Gastroesophageal sphincter (tissue), 4 donors: ENCODE measurements around the gene RAP1GAP2. TPM values are rescaled to one million over a fixed set of nuclear protein-coding genes. Genes with fewer than 3 reads are reported as not detected.

ENCODE experiments used
- ATAC-seq: fragments of 150-250 bp; one replicate; pipeline ENCODE4 v1.9.1; 2016; ENCODE audit warnings: mild to moderate bottlenecking, moderate library complexity
- H3K27ac ChIP-seq, 4 donors: fragments of 200-600 bp; sonication (generic) in 3 of 4; 1 replicate in 3 of 4; 2 replicates in 1 of 4; pipeline ENCODE4 v1.5.1; 2016 to 2019
- H3K27me3 ChIP-seq: fragments of 200-600 bp; sonication (generic); one replicate; pipeline ENCODE4 v1.5.1; 2019
- H3K36me3 ChIP-seq, 2 donors: fragments of 200-600 bp; sonication (generic); one replicate each; pipeline ENCODE4 v1.5.1; 2019; ENCODE audit warnings: control low read depth in 1 of 2
- H3K4me1 ChIP-seq, 3 donors: fragments of 200-600 bp; sonication (generic); 1 replicate in 2 of 3; 2 replicates in 1 of 3; pipeline ENCODE4 v1.5.1; 2016 to 2019; ENCODE audit warnings: control low read depth in 2 of 3
- H3K4me3 ChIP-seq, 2 donors: fragments of 200-600 bp; sonication (generic); one replicate each; pipeline ENCODE4 v1.5.1; 2019; ENCODE audit warnings: mild to moderate bottlenecking in 1 of 2, moderate library complexity in 1 of 2
- H3K9me3 ChIP-seq, 3 donors: fragments of 200-600 bp; sonication (generic); one replicate each; pipeline ENCODE4 v1.5.1; 2017 to 2019; ENCODE audit warnings: control low read depth in 2 of 3
- EP300 ChIP-seq: sonication (generic); formaldehyde crosslinking; IDR thresholded peaks from one replicate; pipeline ENCODE4 v1.6.1; 2017; ENCODE audit warnings: antibody characterized with exemption, mild to moderate bottlenecking
- POLR2A ChIP-seq, 2 donors: fragments of 450-650 bp; IDR thresholded peaks; one replicate each; pipeline ENCODE4 v1.6.1; 2017; ENCODE audit warnings: antibody characterized with exemption in 2 of 2, mild to moderate bottlenecking in 2 of 2, moderate library complexity in 1 of 2
- POLR2AphosphoS5 ChIP-seq: sonication (generic); formaldehyde crosslinking; IDR thresholded peaks from one replicate; pipeline ENCODE4 v1.6.1; 2017; ENCODE audit warnings: antibody characterized with exemption
- WGBS, 2 donors: methylation state at CpG; one replicate each; pipeline ENCODE4 v1.1.5; 2018; ENCODE audit warnings: low coverage in 1 of 2; 5-methylcytosine and 5-hydroxymethylcytosine counted together
- total RNA-seq, 4 donors: library from RNA; depleted of rRNA; stranded (reverse); fragments of >200 nt; gene quantifications; one replicate each; pipeline ENCODE4 v1.1.0, GENCODE V29; 2016
- TF ChIP-seq, protein P1 (sequence below), 4 experiments: fragments of 200-600 bp in 2 of 4; fragments of 450-650 bp in 2 of 4; sonication (generic) in 1 of 4; IDR thresholded peaks; one replicate each; pipeline ENCODE4 v1.5.1; 2017 to 2019; ENCODE audit warnings: antibody characterized with exemption in 4 of 4, mild to moderate bottlenecking in 2 of 4, moderate library complexity in 2 of 4

The RAP1GAP2 gene
- total RNA-seq, 4 donors from 2014 or later: 8.8 to 19.5 (median 11.3) TPM

DNA sequence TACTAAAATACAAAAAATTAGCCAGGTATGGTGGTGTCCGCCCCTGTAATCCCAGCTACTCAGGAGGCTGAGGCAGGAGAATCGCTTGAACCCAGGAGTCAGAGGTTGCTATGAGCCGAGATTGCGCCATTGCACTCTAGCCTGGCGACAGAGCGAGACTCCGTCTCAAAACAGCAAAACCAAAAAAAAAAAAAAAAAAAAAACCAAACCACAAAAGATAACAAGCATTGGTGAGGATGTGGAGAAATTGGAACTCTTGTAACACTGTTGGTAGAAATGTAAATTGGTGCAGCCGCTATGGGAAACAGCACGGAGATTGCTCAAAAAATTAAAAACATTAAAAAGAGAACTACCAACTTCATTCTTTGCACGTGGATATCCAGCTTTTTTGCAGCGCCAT is 147.7 kb downstream of the RAP1GAP2 start:
- Histone ChIP-seq H3K27ac (no peak overlapping the region), H3K4me1 (peaks cover 0 to 15% (median 0%) of the 10 kb centered on the region in 3 donors), H3K27me3 (no peaks in the 10 kb centered on the region), H3K4me3 (no peak overlapping the region), H3K9me3 (no peaks in the 10 kb centered on the region), H3K36me3 (no peaks in the 10 kb centered on the region)
- TF ChIP-seq POLR2AphosphoS5 (no peak), EP300 (no peak), POLR2A (IDR thresholded peaks at IDR 0.05) (no peak)
- TF ChIP-seq, protein P1, sequence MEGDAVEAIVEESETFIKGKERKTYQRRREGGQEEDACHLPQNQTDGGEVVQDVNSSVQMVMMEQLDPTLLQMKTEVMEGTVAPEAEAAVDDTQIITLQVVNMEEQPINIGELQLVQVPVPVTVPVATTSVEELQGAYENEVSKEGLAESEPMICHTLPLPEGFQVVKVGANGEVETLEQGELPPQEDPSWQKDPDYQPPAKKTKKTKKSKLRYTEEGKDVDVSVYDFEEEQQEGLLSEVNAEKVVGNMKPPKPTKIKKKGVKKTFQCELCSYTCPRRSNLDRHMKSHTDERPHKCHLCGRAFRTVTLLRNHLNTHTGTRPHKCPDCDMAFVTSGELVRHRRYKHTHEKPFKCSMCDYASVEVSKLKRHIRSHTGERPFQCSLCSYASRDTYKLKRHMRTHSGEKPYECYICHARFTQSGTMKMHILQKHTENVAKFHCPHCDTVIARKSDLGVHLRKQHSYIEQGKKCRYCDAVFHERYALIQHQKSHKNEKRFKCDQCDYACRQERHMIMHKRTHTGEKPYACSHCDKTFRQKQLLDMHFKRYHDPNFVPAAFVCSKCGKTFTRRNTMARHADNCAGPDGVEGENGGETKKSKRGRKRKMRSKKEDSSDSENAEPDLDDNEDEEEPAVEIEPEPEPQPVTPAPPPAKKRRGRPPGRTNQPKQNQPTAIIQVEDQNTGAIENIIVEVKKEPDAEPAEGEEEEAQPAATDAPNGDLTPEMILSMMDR (IDR thresholded peaks at IDR 0.05): no peak
- no peak for ATAC-seq
- 81 to 92% methylated on average over 4 to 5 of the region's 11 CpGs for WGBS, 2 donors

DNA sequence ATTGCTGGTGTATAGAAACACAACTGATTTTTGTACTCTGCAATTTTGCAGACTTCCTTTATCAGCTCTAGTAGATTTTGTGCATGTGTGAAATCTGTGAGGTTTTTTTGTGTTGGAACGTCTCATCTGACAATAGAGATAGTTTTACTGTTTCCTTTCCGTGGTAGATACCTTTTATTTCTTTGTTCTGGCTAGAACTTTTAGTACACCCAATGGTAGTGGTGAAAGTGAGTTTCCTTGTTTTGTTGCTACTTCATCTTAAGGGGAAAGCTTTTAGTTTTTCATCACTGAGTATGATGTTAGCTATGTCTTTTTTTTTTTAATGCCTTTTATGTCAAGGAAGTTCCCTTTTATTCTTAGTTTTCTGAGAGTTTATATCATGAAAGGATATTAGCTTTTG is 149.1 kb downstream of the RAP1GAP2 start:
- H3K9me3 ChIP-seq: no peaks in the 10 kb centered on the region
- 45 to 63% methylated on average over 1 to 2 of the region's 2 CpGs for WGBS, 2 donors
- no peak overlapping the region for H3K4me3 ChIP-seq
- TF ChIP-seq, protein P1 (IDR thresholded peaks at IDR 0.05): no peak
- TF ChIP-seq EP300 (no peak), POLR2AphosphoS5 (no peak), POLR2A (IDR thresholded peaks at IDR 0.05) (no peak)
- no peak for ATAC-seq
- H3K36me3 ChIP-seq: no peaks in the 10 kb centered on the region
- no peaks in the 10 kb centered on the region for H3K27me3 ChIP-seq
- peaks cover 0 to 8% (median 0%) of the 10 kb centered on the region in 3 donors for H3K4me1 ChIP-seq
- no peak overlapping the region for H3K27ac ChIP-seq

DNA sequence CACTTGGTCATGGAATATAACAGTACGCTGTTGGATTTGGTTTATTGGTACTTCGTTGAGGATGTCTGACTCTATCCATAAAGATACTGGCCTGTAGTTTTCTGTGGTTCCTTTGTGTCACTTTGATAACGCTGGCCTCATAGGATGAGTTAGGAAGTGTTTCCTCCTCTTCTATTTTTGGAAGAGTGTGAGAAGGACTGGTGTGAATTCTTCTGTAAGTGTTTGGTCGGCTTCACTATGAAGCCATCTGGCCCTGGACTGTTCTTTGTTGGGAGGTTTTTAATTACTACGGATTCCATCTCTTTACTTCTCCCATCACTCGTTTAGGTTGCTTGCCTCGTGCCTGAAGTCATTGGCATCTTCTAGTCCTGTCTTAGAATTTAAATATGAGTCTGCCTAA is 149.9 kb downstream of the RAP1GAP2 start:
- Histone ChIP-seq H3K27me3 (no peaks in the 10 kb centered on the region), H3K9me3 (no peaks in the 10 kb centered on the region), H3K36me3 (no peaks in the 10 kb centered on the region), H3K4me1 (no peaks in the 10 kb centered on the region), H3K27ac (no peak overlapping the region), H3K4me3 (no peak overlapping the region)
- ATAC-seq: no peak
- TF ChIP-seq, protein P1 (IDR thresholded peaks at IDR 0.05): no peak
- TF ChIP-seq EP300: no peak
- TF ChIP-seq POLR2A (IDR thresholded peaks at IDR 0.05): no peak
- no peak for TF ChIP-seq POLR2AphosphoS5
- WGBS, 2 donors: 82 to 90% methylated on average over 4 to 6 of the region's 7 CpGs

DNA sequence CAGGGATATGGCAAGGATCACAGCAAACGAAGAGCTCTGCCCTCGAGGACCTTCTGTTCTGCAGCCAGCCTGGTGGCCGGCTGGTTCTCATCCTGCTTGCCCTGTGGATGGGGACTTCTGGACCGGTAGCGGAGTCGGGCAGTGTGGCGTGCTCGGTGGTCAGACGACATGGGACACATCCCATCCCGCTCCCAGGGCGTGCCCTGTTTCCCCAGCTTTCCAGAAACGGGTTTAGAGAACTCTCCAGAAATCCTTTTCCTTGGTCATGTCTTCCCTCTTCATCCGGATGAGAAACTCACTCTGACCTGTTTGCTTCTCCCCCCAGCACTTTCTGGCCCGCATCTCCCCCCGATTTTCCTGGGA is 151.3 kb downstream of the RAP1GAP2 start:
- Histone ChIP-seq H3K4me3 (no peak overlapping the region), H3K27me3 (no peaks in the 10 kb centered on the region), H3K9me3 (no peaks in the 10 kb centered on the region), H3K4me1 (no peaks in the 10 kb centered on the region), H3K27ac (no peak overlapping the region), H3K36me3 (no peaks in the 10 kb centered on the region)
- WGBS, 2 donors: 88 to 95% methylated on average over 9 to 11 of the region's 15 CpGs
- TF ChIP-seq, protein P1 (IDR thresholded peaks at IDR 0.05): no peak
- TF ChIP-seq POLR2A (IDR thresholded peaks at IDR 0.05) (no peak), EP300 (no peak), POLR2AphosphoS5 (no peak)
- no peak for ATAC-seq

DNA sequence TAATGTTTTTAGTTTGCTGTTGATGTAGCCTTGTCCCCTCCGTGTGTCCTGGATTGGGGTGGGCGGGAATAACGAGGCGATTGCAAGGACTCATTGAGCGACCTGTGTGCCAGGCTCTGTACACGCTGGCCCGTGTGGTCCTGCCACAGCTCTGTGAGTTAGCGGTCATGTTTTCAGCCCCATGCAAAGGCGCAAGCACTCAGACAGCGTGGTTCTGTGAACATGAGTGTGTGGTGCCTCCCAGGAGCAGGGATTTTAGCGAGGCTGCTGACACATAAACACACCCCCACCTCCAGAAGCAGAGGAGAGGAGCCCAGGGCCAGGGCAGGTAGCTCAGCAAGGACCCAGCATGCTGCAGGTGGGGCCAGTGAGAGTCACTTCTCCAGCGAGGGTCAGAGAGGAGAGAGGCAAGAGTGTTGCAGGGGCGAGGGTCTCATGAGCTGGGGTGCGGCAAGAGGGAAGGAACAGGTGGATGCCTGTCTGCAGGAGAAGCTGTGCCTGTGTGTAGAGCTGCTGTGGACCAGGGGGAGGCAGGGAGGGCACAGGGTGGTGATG is 151.8 kb downstream of the RAP1GAP2 start:
- TF ChIP-seq EP300: no peak
- no peak for TF ChIP-seq POLR2A (IDR thresholded peaks at IDR 0.05)
- no peak for TF ChIP-seq POLR2AphosphoS5
- TF ChIP-seq, protein P1 (IDR thresholded peaks at IDR 0.05): no peak
- no peaks in the 10 kb centered on the region for H3K4me1 ChIP-seq
- no peaks in the 10 kb centered on the region for H3K27me3 ChIP-seq
- 70 to 71% methylated on average over 3 of the region's 14 CpGs for WGBS, 2 donors
- H3K27ac ChIP-seq: no peak overlapping the region
- H3K4me3 ChIP-seq: no peak overlapping the region
- no peaks in the 10 kb centered on the region for H3K36me3 ChIP-seq
- no peaks in the 10 kb centered on the region for H3K9me3 ChIP-seq
- ATAC-seq: no peak
